NK-92 treated with Interleukin-12 subunit alpha and Interleukin-12 subunit beta, amount 100 ng/mL, for 24 hours (cell line): ENCODE measurements around the gene DAPK2.

Experiments used
- DNase-seq: peaks from one replicate; lab custom pipeline; 2025; lab: John Stamatoyannopoulos, UW

The DAPK2 gene

DNA sequence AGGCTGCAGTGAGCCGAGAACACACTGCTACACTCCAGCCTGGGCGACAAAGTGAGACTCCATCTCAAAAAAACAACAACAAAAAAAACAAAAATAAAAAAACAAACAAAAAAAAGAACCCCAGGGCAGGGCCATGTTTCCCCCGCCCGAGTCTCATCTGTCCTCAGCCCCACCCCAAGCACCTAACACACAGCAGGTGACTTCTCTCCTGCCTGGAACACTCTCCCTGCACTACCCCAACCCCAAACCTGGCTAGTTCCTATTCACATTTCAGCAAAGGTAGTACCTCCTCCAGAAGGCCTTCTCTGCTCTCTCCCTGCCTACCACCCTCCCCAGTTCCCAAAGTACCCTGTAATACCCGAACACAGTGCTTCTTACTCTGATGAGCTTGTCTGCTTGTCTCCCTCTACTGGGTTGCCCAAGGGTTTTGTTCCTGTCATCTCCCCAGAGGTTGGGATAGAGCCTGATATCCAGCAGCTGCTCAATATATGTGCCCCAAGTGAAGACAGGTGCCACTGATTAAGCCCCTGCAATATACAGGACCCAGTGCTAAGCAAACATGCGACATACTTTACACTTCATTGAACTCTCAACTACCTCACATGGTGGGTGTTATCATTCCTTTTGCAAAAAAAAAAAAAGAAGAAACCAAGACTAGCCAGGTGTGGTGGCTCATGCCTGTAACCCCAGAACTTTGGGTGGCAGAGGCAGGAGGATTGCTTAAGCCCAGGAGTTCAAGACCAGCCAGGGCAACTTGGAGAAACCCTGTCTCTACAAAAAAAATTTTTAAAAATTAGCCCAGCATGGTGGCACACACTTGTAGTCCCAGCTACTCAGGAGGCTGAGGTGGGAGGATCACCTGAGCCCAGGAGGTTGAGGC is 103.6 kb downstream of the DAPK2 start:
- DNase-seq: no peak

DNA sequence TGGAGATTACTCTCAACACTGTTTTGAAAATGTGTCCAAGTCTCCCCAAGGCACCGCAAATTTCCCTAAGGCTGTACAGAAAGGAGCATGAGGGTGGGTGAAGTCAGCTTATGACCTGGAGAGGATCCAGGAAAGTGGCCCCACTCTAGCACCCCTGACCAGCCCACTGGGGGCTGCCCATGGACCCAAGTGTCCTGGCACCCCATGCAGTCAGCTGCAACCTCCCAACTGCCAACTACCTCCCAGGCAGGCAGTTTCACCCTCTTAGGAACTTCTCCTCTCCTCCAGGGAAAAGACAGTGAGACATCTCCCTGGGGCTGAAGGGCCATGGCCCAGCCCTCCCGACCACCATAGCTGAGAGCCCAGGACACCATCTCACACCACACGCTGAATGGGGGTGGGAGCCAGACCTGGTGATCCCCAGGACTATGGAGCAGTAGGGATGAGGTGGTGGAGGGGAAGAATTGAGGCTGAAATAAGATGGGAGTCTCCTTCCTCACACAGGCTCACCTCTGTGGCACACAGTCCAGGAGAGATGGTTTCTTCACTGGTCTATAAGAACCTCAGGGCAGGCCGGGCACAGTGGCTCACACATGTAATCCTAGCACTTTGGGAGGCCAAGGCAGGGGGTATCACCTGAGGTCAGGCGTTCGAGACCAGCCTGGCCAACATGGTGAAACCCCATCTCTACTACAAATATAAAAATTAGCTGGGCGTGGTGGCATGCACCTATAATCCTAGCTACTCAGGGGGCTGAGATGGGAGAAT is 104.4 kb downstream of the DAPK2 start:
- DNase-seq: no peak

DNA sequence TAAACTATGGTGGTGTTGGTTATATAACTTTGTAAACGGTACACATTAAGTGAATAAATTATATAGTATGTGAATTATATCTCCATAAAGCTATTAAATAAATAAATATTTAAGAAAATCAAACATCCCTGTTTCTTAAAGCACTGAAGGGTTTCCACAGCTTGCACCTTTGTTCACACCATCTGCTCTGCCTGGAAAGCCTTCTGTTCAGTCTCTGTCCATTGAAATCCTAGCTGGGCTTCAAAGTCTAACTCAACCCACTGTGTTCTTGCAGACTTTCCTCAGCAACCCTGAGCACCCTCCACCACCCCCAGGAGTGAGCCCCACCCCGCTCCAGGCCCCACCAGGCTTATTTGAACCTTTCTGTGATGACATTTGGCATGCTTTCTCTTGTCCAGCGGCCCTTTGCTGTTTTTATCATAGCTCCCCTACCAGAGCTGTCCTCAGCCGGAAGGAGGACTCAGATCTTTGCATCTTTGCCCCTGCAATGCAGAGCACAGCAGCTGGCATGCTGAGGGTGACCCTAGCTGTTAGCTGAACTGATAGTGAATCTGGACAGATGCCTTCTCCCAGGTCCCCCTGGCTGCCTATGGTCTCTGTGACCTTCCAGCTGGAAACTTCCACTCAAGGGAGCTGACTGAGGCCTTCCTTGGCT is 105.2 kb downstream of the DAPK2 start:
- no peak for DNase-seq

DNA sequence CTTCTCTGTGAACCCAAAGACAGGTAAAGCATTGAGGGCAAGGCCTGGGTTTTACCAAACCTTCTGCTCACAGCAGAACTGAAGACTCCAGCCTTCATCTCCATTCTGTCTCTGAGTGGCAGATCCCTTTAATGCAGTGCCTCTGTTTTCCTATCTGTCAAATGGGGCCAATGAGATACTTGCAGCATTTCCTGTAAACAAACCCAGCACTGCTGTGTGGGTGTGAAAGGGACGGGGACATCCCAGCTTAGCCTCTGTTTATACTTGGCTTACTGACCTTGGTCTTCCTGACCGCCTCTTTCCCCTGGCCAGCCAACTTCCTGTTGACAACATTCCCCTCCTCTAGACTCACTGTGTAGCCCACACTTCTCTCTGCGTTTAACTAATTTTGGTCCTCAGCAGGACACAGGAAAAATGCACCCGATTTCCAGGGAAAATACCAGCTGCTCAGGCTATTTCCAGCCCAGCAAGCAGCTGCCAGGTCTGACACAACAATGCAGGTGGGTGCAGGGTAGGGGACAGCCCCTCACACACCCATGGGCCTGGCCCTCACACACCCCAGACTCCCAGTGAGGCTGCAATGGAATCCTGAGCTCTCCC is 106.7 kb downstream of the DAPK2 start:
- peak; percentile 48 for DNase-seq

DNA sequence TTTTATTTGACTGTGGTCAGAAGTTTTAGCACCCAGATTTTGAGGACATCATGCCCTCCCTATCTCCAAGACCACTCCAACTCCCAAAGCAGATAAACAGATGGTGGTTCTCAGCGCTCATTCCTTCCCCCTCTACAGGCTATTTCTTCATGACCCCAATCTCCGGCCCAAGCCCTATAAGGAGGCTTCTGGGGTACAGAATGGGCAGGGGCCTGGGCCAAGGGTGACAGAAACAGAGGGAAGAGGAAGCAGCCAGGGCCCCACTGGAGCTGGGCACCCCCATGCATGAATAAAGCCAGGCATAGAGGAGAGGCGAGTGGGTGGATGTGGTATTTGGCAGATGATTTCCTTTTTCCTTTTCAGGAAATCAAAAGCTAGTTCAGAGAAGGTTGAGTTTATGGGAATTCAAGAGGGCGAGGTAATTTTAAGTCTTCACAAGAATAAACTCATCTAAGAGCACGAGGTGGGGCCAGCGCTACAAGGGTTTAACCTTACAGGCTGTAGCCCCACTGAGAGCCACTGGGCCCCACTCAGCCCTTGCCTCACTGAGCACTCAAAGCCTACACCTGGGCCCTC is 107.7 kb downstream of the DAPK2 start:
- DNase-seq: no peak

DNA sequence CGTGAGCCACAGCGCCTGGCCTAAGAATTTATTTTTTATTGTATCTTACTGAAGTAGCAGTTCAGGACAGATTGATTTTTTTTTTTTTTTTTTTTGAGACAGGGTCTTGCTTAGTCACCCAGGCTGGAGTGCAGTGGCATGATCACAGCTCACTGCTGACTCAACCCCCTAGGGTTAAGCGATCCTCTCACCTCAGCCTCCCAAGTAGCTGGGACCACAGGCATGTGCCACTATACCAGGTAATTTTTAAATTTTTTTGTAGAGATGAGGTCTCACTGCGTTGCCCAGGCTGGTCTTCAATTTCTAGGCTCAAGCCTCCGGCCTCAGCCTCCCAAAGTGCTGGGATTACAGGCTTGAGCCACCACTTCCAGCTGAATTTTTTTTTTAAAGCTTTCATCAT is 112.8 kb downstream of the DAPK2 start:
- peak; percentile 71 for DNase-seq

DNA sequence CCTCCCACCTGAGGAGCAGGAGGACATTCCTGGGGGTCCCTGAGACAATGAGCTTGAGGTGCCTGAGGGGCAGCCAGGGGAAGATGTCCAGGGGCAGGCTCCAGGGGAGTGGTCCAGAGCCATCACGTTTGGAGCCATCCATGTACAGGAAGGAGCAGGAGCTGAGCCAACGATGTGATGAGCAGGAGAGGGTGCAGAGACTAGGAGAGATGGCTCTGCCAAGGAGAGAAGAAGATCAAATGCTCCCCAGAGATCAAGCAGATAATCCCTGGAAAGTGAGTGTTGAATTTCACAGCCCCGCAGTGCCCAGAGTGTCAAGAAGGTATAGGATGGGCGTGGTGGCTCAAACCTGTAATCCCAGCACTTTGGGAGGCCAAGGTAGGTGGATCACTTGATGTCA is 114.7 kb downstream of the DAPK2 start:
- no peak for DNase-seq

DNA sequence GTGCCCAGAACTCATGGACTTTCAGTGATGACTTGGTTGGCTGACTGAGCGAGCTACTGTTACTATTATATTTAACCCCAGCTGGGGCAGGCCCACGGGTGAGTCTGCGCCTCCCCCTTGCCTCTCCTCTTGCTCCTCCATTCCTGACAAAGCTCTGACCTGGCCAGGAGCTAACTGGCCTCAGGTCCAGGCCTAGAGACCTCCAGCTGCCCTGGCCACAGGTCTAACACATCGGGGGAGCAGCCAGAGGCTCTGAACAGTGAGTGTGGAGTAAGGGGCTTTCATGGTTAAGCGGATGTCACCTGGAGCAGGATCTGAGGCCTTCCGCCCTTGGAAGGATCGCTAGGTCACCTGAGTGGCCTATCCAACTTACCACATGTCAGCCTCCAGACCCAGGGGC is 116.3 kb downstream of the DAPK2 start:
- no peak for DNase-seq

DNA sequence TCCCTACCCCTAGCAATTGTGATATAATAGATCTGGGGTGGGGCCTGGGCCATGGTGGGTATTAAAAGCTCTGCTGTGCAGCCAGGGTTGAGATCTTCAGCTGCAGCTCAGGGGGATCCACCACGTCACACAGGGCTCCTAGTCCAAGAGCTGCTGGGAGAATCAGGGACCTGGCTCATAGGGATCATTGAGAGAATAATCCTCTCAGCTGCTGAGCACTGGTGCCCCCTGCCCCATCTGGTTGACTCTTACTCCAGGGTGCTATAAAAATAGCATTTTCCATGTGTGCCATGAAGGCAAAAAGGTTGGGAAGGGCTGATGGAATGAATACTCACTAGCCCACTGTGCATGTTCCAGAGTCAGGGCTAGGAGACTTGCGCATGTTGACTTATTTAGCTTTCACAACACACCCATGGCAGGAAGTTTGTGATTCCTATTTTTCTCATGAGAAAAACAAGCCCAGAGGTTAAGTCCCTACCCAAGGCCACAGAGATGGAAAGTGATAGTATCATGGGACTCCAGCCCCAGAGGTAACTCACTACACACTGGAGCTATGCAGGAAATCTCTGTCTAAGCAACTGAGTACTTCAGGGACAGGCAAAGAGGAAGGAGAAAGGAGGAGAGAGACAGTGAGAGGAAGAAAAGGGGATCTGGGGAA is 118.0 kb downstream of the DAPK2 start:
- no peak for DNase-seq

DNA sequence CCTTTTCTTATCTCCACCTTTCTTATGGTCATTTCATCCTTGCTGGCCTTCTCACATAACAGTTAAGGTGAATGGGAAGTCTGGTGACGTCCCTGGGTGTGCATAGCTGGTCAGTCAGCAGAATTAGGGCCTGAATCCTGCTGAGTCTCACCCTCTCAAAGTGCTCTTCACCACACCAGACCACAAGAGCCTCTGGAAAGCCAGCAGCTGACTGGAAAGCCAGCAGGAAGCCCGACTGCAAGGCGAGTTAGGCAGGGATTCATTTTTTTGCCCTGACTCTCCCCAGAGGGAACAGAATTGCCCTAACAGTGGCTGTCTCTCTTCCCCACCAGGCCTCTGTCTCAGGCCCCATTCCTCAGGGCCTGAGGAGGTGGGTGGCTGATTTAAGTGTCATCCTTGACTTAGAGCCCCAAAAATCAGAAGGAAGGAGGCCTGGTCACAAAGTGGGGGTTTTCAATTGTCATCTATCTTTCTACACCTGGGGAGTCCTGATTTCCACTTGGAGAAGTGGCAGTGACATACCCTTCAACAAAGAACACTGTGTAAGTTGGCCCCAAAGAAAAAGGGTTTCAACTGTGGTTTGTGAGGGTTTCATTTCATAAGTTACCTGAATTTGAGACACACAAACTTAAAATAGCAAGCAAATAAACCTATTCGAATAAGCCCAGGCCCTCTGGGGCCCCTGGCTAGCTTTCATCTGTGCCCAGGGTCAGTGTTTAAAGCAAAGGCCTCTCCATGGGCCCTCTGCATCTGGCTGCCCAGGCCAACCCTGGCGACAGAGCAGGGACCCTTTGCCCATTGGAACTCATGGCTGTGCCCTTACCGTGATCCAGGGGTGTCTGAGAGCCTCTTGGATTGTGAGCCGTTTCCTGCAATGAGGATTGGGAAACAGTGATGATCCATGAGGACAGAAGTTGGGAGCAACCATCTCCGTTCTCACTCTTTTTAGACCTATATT is 122.0 kb downstream of the DAPK2 start:
- no peak for DNase-seq

DNA sequence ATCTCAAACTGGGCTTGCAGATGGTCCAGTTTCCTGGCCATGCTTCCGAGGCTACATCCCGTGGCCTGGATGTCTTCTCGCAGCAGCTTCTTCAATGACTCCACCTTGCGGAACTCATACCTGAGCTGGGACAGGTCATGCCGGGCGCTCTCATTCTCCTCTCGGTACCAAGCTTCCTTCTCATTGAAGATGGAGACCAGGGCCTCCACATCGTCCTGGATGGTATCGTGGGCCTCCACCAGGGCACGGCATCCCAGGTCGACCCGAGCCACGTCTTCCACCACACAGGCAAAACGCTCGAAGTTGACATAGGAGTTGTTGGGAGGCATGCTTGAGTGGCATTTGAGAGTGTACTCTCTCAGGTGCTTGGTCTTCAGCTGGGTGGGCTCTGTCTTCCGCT is 123.4 kb downstream of the DAPK2 start:
- no peak for DNase-seq

DNA sequence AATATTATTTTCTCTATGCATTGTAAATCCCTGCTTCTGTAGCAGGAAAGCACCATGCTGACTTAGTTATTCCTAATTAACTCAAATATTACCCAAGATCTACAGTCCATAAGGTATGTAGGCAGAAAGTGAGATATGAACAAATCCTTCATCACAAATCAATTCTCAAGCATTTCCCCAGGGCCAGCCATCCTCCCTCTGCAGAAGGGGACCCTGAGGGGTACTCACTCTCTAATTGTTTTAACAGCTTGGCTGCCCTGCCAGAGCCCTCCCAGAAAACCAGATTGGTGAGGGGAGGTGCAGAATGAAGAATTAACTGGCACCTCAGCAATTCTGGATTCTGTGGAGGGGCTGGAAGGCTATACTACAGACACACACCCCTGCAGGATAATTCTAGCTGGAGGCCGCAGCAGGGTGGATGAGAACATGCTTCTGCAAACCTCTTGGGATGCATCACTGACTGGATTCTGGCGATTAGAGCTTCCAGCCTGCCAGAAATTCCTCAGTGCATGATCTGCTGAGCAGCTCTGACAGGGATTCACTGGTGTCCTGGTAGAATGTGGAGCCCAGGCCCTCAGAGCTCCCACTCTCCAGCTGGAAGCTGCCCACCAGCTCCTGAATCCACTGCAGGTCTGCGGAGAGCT is 123.9 kb downstream of the DAPK2 start:
- no peak for DNase-seq

DNA sequence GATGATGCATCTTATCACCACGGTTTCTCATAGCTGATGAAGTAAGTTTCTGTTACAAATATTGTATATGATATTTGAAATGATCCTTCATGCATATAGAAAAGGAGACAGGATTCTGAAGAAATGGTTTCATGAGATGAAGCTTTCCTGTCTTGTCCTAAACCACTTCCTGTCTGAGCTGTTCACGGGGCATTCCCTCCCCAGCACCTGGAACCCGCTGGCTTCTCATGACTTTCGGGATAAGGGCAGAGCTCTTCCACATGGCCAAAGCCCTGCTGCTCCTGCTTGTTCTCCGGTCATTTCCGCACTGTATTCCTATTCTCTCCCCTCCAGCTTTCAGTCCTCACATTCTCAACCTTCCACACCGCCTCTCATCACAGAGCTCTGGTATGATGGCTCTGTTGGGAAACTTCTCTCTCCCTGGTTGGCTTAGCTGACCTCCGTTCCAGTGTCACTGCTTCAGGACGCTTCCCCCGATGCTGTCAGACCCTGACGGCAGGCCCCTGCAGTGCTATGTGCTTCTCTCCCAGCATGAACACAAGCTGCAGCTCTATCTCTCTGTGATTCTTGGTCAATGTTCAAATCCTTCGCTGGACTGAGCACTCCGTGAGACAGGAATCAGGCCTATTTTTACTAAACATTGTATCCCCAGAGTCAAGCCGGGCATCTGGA is 125.6 kb downstream of the DAPK2 start:
- DNase-seq: no peak

DNA sequence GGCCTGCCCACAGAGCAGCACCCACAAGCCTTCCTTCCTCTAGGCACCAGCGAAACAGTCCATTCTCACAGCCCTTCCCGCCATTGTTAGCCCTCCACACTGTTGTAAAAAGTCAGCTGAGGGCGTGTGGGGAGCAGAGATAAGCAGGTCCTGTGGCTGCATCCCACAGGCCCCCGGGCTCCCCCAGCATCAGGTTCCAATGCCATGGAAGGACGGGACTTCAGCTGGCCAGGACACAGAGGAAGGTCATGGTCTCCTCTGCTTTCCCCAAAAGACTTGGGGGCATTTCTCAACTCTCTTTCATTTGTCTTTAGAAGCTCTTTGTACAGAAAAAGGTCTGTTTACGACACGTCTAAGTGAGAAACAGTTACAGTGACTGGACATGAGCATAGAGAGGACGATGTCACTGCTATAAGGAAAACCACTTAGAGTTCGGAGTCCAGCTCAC is 127.4 kb downstream of the DAPK2 start:
- DNase-seq: no peak

DNA sequence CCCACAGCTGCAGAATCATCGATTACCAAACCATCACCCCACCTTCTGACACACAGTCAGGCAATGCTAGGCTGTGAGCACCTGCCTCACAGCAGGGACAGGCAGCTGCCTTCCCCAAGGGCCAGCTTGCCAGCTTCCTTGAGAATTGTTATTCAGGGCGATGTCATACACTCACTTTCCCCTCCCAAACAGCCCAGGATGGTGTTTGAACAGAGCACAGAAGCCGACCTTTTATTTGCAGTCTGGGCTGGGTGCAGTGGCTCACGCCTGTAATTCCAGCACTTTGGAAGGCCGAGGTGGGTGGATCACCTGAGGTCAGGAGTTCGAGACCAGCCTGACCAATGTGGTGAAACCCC is 128.0 kb downstream of the DAPK2 start:
- no peak for DNase-seq

DNA sequence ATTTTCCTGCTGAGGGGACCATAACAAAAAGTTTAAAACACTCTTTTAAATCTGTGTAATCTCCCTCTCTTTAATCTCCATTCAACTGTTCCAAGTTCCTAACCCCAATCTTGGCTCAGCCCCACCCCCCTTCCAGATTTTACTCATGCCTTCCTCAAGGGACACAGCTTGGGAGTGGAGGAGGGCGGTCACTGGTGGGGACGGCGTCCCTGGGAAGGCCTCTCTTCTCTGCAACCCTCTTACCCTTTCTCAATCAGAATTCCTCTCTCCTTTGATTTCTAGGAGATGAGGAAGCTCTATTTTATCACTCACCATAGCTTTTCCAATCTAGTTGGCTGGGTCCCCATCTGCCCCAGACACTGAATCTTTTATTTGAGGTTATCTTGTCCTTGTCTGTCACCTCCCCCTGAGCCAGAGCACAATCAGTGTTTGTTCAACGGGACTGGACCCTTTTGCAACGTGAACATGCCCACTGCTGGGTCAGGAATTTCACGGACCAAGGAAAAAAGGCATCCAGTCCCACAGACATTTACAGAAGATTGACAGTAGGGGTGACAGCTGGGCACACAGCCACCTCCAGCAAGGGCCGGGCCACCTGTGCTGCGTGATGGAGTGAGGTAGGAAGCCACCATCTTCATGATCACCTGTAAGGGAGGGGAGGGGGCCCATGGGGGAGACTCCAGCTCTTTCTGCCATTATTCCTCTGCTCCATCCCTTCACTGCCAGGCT is 128.5 kb downstream of the DAPK2 start:
- no peak for DNase-seq

DNA sequence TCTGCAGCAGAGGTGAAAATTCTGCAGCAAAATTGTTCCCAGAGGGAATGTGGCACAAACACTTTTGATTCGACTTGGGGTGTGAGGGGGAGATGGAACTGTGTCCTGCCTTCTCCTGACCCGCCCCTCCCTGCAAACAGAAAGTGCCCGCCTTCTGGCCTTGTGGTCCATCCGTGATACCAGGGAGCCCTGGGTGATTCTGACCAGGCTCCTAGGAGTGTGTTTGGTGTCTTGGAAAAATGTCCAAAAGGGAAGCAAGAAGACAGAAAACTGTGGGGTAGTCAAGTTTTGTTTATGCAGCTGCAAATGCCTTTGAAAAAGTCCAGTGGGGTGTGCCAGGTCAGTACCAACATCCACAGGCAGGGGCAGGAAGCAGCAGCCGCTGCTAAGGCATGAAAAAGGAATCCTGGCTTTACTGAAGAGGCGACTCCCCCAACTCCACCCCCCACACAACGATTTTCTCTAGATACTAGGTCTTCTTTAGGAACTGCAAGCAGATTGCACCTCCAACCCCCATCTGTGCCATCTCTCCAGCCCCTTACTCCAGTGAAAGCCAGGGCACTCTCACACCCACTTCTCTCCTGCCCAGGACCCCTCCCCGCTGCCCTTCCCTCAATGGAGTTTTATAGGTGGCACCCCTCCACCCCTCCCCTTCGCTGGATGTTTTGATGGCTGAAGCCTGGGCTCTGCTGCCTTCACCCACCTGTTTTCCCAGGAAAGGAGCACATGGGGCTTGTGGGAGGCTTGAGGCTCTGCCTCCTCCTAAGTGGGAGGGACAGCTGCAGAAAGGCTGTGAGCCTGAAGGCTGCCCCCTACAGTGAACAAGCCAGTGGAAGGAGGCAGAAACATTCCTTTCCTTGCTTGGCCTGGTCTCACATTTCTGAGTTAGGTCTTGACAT is 130.2 kb downstream of the DAPK2 start:
- DNase-seq: no peak
